Activated naive CD4-positive, alpha-beta T cell treated with anti-CD3 and anti-CD28 coated beads, Interleukin-2, amount 50 U/mL, for 24 hours (primary cell): ENCODE data around the gene MPND.

Experiments
- H3K27ac Mint-ChIP-seq: one replicate; pipeline ENCODE4 v1.8.0; 2021; ENCODE audit warnings: mild to moderate bottlenecking, mixed read lengths
- H3K27me3 Mint-ChIP-seq: one replicate; pipeline ENCODE4 v1.8.0; 2021; ENCODE audit warnings: mixed read lengths
- H3K36me3 Mint-ChIP-seq: one replicate; pipeline ENCODE4 v1.8.0; 2021; ENCODE audit warnings: mixed read lengths
- H3K4me1 Mint-ChIP-seq: one replicate; pipeline ENCODE4 v1.8.0; 2021; ENCODE audit warnings: mixed read lengths
- H3K4me3 Mint-ChIP-seq: one replicate; pipeline ENCODE4 v1.8.0; 2021; ENCODE audit warnings: mild to moderate bottlenecking, mixed read lengths
- H3K9me3 Mint-ChIP-seq: one replicate; pipeline ENCODE4 v1.8.0; 2021; ENCODE audit warnings: mixed read lengths

The MPND gene

GRCh38 chr19:4310247-4311121 lies 32.9 kb upstream of the MPND start:
- H3K36me3 Mint-ChIP-seq = no peaks in the 10 kb centered on the region
- no peak overlapping the region for H3K4me3 Mint-ChIP-seq
- no peaks in the 10 kb centered on the region for H3K9me3 Mint-ChIP-seq
- no peak overlapping the region for H3K27ac Mint-ChIP-seq
- no peaks in the 10 kb centered on the region for H3K4me1 Mint-ChIP-seq
- no peaks in the 10 kb centered on the region for H3K27me3 Mint-ChIP-seq

GRCh38 chr19:4313847-4314490 lies 29.4 kb upstream of the MPND start:
- Mint-ChIP-seq H3K4me3 (no peak overlapping the region), H3K36me3 (no peaks in the 10 kb centered on the region), H3K27me3 (no peaks in the 10 kb centered on the region), H3K9me3 (no peaks in the 10 kb centered on the region), H3K4me1 (peaks cover under 1% of the 10 kb centered on the region), H3K27ac (no peak overlapping the region)

- Mint-ChIP-seq H3K27me3 (no peaks in the 10 kb centered on the region), H3K9me3 (no peaks in the 10 kb centered on the region), H3K4me1 (peaks cover 3% of the 10 kb centered on the region), H3K4me3 (no peak overlapping the region), H3K36me3 (no peaks in the 10 kb centered on the region), H3K27ac (no peak overlapping the region)
These were observed 26.4 kb upstream of the MPND start for GRCh38 chr19:4316956-4317355.

- Mint-ChIP-seq H3K4me3 (no peak overlapping the region), H3K27me3 (no peaks in the 10 kb centered on the region), H3K27ac (no peak overlapping the region)
These were observed 24.9 kb upstream of the MPND start for GRCh38 chr19:4318460-4318859.

GRCh38 chr19:4319067-4319718 lies 24.2 kb upstream of the MPND start:
- Mint-ChIP-seq H3K27ac (peak overlapping the region; percentile 39), H3K4me3 (no peak overlapping the region), H3K27me3 (no peaks in the 10 kb centered on the region), H3K9me3 (no peaks in the 10 kb centered on the region), H3K36me3 (no peaks in the 10 kb centered on the region), H3K4me1 (peaks cover 3% of the 10 kb centered on the region)

More at GRCh38 chr19:4318460-4318859, 24.9 kb upstream of the MPND start:
- Mint-ChIP-seq H3K36me3 (no peaks in the 10 kb centered on the region), H3K9me3 (no peaks in the 10 kb centered on the region), H3K4me1 (peaks cover 3% of the 10 kb centered on the region)

- no peak overlapping the region for H3K4me3 Mint-ChIP-seq
- H3K27me3 Mint-ChIP-seq = no peaks in the 10 kb centered on the region
- H3K4me1 Mint-ChIP-seq = peaks cover 3% of the 10 kb centered on the region
- H3K27ac Mint-ChIP-seq = no peak overlapping the region
- no peaks in the 10 kb centered on the region for H3K9me3 Mint-ChIP-seq
- no peaks in the 10 kb centered on the region for H3K36me3 Mint-ChIP-seq
These were observed 22.9 kb upstream of the MPND start for GRCh38 chr19:4320419-4320818.

GRCh38 chr19:4322942-4323665 lies 20.3 kb upstream of the MPND start:
- H3K27ac Mint-ChIP-seq = no peak overlapping the region
- no peaks in the 10 kb centered on the region for H3K9me3 Mint-ChIP-seq
- H3K4me1 Mint-ChIP-seq = peaks cover 21% of the 10 kb centered on the region

GRCh38 chr19:4323692-4324091 lies 19.7 kb upstream of the MPND start:
- no peak overlapping the region for H3K27ac Mint-ChIP-seq
- H3K4me1 Mint-ChIP-seq = peaks cover 21% of the 10 kb centered on the region
- no peaks in the 10 kb centered on the region for H3K36me3 Mint-ChIP-seq
- H3K27me3 Mint-ChIP-seq = no peaks in the 10 kb centered on the region
- H3K4me3 Mint-ChIP-seq = no peak overlapping the region
- H3K9me3 Mint-ChIP-seq = no peaks in the 10 kb centered on the region

More at GRCh38 chr19:4322942-4323665, 20.3 kb upstream of the MPND start:
- Mint-ChIP-seq H3K36me3 (no peaks in the 10 kb centered on the region), H3K4me3 (no peak overlapping the region), H3K27me3 (no peaks in the 10 kb centered on the region)

GRCh38 chr19:4324228-4324627 lies 19.1 kb upstream of the MPND start:
- Mint-ChIP-seq H3K4me1 (peaks cover 18% of the 10 kb centered on the region), H3K36me3 (no peaks in the 10 kb centered on the region), H3K4me3 (no peak overlapping the region), H3K27me3 (no peaks in the 10 kb centered on the region), H3K9me3 (no peaks in the 10 kb centered on the region), H3K27ac (no peak overlapping the region)

- Mint-ChIP-seq H3K4me1 (peaks cover 17% of the 10 kb centered on the region), H3K27ac (peak overlapping the region; percentile 62), H3K9me3 (no peaks in the 10 kb centered on the region), H3K4me3 (peak overlapping the region; percentile 74), H3K36me3 (no peaks in the 10 kb centered on the region), H3K27me3 (no peaks in the 10 kb centered on the region)
These were observed 17.0 kb upstream of the MPND start for GRCh38 chr19:4326215-4326836.

GRCh38 chr19:4326837-4327251 lies 16.5 kb upstream of the MPND start:
- H3K9me3 Mint-ChIP-seq = no peaks in the 10 kb centered on the region
- H3K27me3 Mint-ChIP-seq = no peaks in the 10 kb centered on the region
- H3K27ac Mint-ChIP-seq = no peak overlapping the region
- H3K36me3 Mint-ChIP-seq = no peaks in the 10 kb centered on the region
- H3K4me1 Mint-ChIP-seq = peaks cover 17% of the 10 kb centered on the region
- peak overlapping the region; percentile 86 for H3K4me3 Mint-ChIP-seq

- Mint-ChIP-seq H3K4me1 (peaks cover 17% of the 10 kb centered on the region), H3K36me3 (no peaks in the 10 kb centered on the region), H3K27ac (no peak overlapping the region), H3K9me3 (no peaks in the 10 kb centered on the region), H3K27me3 (no peaks in the 10 kb centered on the region), H3K4me3 (peak overlapping the region; percentile 86)
These were observed 16.0 kb upstream of the MPND start for GRCh38 chr19:4327252-4327876.

- Mint-ChIP-seq H3K4me3 (peak overlapping the region; percentile 86), H3K4me1 (peaks cover 17% of the 10 kb centered on the region), H3K27ac (no peak overlapping the region), H3K9me3 (no peaks in the 10 kb centered on the region), H3K27me3 (no peaks in the 10 kb centered on the region), H3K36me3 (no peaks in the 10 kb centered on the region)
These were observed 15.5 kb upstream of the MPND start for GRCh38 chr19:4327877-4328242.

GRCh38 chr19:4328243-4328990 lies 14.9 kb upstream of the MPND start:
- H3K27me3 Mint-ChIP-seq = no peaks in the 10 kb centered on the region
- peak overlapping the region; percentile 88 for H3K27ac Mint-ChIP-seq
- peak overlapping the region; percentile 86 for H3K4me3 Mint-ChIP-seq
- no peaks in the 10 kb centered on the region for H3K36me3 Mint-ChIP-seq
- no peaks in the 10 kb centered on the region for H3K9me3 Mint-ChIP-seq
- peaks cover 17% of the 10 kb centered on the region for H3K4me1 Mint-ChIP-seq
